NCI-H1436 (cell line): ENCODE data around the gene PRR4.

ENCODE experiments used
- DNase-seq: peaks from one replicate; lab custom pipeline; 2025; lab: John Stamatoyannopoulos, UW

The PRR4 gene, protein sequence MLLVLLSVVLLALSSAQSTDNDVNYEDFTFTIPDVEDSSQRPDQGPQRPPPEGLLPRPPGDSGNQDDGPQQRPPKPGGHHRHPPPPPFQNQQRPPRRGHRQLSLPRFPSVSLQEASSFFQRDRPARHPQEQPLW

GRCh38 chr12:10849425-10849878, at the start of gene PRR4:
Gene PRR4 (minus strand): TSS chr12:10849475. CDS start chr12:10849437, 38 bp downstream.
- DNase-seq = no peak

DNA sequence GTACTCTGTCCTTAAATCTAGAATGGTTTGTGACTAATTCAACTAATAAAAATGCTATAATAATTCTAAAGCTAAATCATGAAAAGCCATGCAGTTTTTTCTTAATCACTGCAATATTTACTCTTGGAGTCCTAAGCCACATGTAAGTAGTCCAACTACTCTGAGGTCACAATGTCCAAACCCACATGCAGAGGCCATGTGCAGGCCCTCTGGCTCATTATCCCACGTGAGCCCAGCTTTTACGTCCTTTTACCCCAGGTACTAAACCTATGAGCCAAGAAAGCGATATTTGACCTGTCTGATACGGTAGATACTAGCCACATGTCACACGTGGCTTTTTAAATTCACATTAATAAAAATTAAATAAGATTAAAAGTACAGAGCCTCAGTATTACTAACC, 47.6 kb upstream of the PRR4 start:
- no peak for DNase-seq

GRCh38 chr12:10891937-10892336, 42.7 kb upstream of the PRR4 start:
- DNase-seq = no peak

DNA sequence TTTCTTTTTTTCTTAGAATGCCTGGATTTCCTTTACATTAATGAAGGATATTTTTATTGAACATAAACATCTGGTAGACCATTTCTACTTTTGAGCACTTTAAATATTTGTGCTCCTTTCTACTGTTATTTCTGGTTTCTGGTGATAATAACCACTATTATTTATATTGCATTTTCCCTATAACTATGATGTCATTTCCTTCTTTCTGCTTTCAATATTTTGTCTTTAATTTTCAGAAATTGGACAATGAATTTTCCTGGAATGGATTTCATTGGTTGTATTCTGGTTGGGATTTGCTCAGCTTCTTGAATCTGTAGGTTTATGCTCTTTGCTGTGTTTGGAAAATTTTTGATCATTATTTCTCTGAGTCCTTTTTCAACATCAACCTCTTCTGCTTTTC, 40.0 kb upstream of the PRR4 start:
- no peak for DNase-seq

GRCh38 chr12:10884086-10884725, 34.9 kb upstream of the PRR4 start, which contains the start of gene PRH1:
Gene PRH1 (minus strand): TSS chr12:10884255. CDS start chr12:10884217, 38 bp downstream.
- no peak for DNase-seq

DNA sequence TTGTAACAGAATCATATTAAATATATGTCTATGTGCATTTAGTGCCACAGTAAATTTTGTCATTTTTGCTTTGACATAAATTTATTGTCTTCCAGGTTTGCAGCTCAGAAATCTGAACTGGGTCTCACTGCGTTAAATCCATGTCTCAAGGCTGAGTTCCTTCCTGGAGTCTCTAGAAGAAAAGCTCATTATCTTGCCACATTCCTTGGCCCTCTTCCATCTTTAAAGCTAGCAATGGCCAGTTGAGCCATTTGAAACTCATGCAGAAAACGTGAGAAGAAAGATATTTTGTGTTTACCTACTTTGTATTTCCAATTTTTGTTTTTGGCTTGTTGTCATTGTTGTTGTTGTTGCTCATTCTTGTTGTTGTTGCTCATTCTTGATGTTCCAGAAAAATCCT, 24.1 kb upstream of the PRR4 start:
- DNase-seq = no peak

GRCh38 chr12:10867381-10867780, 18.1 kb upstream of the PRR4 start:
- DNase-seq = no peak

GRCh38 chr12:10863512-10864218, 14.4 kb upstream of the PRR4 start:
- DNase-seq = no peak

GRCh38 chr12:10861366-10861765, 12.1 kb upstream of the PRR4 start:
- DNase-seq = no peak

- no peak for DNase-seq
Observed at GRCh38 chr12:10855807-10856206, 6.5 kb upstream of the PRR4 start.

DNA sequence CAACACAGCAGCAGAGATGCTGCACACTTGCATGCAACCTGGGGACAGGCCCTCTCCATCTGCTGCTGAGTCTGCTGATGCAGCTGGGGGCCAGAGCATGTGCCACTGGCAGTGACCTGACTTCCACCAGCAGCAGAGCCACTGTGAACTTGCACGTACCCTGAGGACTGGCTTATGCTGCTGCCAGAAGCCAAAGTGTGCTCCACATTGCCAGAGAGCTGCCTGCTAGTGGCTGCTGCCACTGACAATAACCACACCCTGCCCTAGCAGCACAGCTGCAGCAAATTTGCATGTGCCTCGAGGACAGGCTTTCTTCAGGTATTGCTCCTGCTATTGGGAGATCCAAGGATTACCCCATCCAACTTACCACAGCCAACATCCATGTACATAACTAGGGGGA, 4.5 kb upstream of the PRR4 start:
- no peak for DNase-seq

- no peak for DNase-seq
Observed at GRCh38 chr12:10851243-10851858, 2.1 kb upstream of the PRR4 start.

DNA sequence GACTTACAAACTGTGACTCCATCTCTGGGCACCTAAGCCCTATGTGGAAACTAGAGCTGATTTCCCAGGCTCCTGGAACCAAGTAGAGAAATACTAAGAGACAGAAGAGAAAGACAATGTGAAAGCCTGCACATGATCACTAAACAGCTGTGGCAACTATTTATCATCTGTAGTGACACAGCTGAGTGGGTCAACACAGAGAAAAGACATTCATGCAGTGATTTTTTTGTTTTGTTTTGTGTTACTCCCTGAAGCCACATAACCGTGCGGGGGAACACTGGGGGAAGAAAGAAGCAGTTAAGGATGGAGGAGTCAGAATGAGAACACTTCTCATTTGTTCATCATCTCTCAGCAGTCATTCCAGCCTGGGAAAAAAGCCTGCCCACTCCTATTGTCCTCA, 1.5 kb downstream of the PRR4 start:
- DNase-seq = no peak

DNA sequence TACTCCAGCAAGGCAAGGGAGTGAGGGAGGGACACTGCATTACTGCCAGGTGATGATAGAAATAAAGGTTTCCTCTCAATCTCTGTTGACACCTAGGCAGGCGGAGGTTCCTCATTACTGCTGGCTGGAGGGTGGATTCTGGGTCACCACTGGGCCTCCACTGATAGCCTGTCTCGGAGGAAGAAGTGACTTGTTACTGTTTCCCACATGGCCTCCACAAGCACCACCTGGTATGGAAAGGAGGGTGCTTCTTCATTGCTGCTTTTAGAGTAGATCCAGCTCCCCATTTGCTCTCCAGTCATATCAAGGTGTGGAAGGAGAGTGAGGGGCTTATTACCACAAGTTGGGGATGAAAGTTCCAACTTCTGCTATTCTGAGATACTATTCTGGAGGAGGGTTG, 6.4 kb downstream of the PRR4 start:
- no peak for DNase-seq

DNA sequence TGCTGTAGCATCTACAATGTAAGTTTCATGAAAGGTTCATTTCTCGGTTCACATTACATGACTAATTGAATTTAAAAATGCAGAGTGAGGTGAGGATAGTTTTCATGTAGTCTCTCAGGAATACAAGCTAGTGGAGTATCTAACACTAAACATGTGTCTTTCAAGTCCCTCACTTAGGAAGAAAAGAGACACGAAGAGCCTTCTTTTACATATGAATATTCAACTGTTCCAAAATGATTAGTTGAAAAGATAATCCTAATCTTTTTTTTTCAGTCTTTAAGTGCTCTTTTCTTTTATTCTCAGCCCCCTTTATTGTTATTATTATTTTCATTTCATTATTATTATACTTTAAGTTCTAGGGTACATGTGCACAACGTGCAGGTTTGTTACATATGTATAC, 10.8 kb downstream of the PRR4 start:
- DNase-seq = no peak

DNA sequence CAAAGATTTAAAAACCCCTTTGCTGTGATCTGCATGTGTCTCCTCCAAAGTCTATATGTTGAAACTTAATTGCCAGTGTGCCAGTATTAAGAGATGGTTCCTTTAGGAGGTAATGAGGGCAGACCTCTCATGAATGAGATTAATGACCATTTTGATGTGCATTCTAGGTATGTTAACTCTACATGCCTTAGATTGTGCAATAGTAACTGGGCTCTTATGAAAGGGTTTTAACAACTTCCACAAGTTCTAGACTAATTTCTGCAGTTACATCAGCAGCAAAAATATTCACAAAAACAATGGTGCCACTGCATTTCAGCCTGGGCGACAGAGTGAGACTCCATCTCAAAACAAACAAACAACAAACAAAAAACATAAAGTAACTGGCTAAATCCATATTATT, 19.3 kb downstream of the PRR4 start:
- no peak for DNase-seq

DNA sequence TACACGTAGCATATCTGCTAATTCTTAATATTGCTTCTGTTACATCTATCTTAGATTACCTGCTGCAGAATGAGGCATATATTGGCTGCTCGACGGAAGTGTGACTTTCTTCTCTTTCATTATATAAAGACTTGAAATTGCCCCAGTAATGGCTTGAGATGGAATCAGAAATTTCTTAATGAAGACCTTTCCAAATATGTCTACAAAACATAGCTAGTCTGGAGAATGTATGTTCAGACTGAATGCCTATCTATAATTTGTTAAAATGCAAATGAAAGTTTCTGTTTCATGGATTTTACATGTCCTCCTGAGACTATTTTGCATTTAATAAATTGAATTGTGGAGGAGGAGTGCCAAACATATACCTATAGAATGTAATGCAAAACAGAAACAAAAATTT, 23.0 kb downstream of the PRR4 start, which contains the start of gene TAS2R10:
Gene TAS2R10, minus strand, starts transcription at position 101 of the 400 bp plus-strand sequence. Its CDS starts 89 bp downstream, at position 12.
- no peak for DNase-seq

GRCh38 chr12:10824957-10825356, 24.3 kb downstream of the PRR4 start:
- no peak for DNase-seq

GRCh38 chr12:10811883-10812536, 37.3 kb downstream of the PRR4 start:
- DNase-seq = no peak

DNA sequence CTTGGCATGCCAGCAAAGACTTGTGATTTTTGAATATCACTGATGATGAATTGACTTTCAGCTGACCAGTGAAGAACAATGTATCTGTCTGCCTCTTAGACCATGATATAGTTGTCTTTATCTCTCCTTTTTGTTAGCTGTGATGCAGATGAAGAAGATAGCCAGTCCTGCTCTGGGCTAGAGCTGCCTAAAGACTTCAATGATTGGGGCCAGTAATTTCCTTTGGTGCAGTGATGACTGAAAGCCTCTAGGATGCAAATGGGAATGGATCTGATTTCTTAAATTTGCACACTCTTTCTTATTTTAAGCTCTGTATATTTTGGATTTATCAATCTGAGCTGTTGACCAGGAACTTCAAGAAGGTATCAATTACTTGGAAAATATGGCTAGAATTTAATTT, 39.2 kb downstream of the PRR4 start, which contains the start of gene TAS2R9:
Gene TAS2R9, minus strand, starts transcription at position 101 of the 400 bp plus-strand sequence. Its CDS starts 93 bp downstream, at position 8.
- no peak for DNase-seq

DNA sequence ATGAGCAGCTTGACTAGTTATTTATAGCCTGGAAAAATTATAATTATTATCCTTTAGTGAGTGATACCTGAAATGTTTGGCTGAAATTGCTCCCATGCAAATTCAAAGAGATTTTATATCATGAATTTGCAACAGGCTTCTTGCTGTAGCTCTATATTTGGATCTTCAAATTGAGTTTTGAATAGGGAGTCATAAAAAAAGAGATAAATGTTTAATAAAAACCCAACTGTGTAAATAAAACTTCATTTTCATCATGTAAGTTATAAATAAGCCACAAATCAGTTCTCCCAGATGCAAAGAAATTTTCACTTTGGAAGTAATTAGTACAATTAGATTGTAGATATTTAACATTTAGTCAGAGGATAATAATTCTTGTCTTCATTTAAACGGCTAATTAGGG, 42.1 kb downstream of the PRR4 start, which contains the start of gene TAS2R8:
Gene TAS2R8, minus strand, starts transcription at position 101 of the 400 bp plus-strand sequence. CDS start 306 bp downstream, outside the sequence.
- DNase-seq = no peak

DNA sequence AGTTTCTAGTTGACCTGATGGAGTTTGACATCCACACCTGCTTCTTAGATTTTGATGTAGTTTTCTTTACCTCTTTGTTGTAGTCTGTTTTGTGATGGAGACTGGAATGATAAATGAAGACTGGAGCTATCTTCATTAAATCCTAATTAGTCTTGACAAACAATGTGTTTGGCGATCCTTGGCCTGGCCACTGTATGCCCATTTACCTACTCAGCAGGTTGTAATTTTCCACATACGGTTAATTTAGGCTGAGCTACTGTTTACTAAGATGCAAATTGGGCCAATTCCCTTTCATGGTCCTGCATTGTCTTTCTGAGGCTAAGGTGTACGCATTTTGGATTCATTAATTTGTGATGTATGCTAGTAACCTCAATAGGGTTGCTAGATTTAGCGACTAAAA, 46.7 kb downstream of the PRR4 start, which contains the start of gene TAS2R7:
Gene TAS2R7, minus strand, starts transcription at position 41 of the 400 bp plus-strand sequence. CDS start 57 bp downstream, outside the sequence.
- DNase-seq = no peak
